Suppressor macrophage treated with lipopolysaccharide for 4 hours (primary cell): ENCODE data around the gene NALCN.

Experiments
- DNase-seq: peaks from one replicate; pipeline ENCODE4 v3.0.0-alpha.2; 2020

The NALCN gene

DNA sequence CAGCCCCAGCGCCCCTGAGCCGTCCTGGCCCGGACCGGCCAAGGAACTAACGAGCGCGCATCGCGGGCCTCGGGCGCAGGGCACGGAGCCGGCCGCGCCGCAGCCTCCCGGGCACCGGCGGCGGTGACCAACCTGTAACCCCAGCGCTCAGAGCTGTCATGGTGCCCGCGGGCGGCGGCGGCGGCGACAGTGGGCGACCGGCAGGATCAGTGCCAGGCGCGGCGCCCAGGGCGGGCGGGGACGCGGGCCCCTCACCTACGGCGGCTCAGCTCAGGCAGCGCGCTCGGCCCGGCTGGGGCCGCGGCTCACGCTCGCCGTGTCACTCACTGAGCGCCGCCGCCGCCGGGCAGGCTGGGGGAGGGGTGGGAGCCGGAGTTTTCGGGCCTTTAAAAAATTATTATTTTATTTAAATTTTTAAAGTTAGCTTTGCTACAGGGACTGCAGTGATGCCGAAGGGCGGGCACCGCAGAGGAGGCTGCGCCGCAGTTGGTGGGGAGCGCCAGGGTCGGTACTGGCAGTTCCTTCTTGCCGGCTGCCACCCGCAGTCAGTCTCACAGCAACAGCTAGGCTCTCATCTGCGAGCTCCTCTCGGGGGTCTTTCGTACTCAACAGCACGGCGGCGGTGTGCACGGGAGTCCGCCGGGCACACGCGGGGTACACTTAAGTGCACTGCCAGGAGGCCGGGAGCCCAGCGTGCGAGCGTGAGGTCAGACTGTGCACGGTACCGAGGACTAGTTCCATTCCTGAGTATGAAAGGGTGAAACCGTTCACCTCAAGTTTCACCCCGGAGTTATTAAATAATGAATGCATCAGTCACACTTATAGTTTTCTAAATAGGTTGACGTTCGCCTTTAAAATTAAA is at the start of gene NALCN:
NALCN (minus strand) TSS at position 328 of the 862 bp plus-strand sequence. CDS start 17,382 bp downstream, outside the sequence.
- DNase-seq = no peak

- no peak for DNase-seq
These were observed 49.6 kb upstream of the NALCN start for GRCh38 chr13:101465877-101466276.

DNA sequence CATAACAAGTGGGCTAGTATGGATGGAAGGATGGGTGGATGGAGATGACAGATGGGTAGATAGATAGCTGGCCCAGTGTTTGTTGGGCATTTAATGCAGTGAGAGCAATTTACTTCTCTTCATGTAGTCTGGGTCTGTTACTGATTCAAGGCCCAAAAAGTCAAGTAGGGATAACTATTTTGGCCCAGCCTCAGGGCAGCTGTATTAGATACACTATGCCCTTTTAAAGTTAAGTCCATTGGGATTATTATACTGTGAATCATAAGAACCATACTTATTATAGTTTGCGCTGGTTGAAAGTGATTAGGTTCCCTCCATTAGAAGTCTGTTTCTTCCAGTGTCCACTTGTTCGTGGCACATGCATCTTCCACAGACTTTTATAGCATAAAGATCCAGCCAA is 40.9 kb upstream of the NALCN start:
- no peak for DNase-seq

GRCh38 chr13:101455863-101456262 is 39.6 kb upstream of the NALCN start:
- no peak for DNase-seq

DNA sequence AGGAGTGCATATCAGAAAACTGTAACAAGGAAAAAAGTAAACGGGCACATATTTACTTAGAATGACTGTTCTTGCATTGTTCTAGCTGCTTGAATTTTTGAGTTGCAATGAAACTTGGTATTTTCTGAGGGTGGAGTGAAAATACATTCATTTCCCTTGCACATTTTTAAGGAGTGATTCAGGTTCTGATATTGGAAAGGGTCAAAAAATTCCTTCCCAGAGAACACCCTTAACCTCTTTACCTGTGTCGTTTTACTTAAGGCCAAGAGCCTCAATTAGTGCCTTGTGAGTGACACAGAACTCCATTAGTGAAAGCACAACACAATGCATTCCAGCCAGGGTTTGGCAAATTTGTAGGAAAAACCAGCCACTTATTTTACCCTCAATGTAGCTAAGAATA is 38.5 kb upstream of the NALCN start:
- DNase-seq = no peak

GRCh38 chr13:101453784-101454201 is 37.5 kb upstream of the NALCN start:
- no peak for DNase-seq

DNA sequence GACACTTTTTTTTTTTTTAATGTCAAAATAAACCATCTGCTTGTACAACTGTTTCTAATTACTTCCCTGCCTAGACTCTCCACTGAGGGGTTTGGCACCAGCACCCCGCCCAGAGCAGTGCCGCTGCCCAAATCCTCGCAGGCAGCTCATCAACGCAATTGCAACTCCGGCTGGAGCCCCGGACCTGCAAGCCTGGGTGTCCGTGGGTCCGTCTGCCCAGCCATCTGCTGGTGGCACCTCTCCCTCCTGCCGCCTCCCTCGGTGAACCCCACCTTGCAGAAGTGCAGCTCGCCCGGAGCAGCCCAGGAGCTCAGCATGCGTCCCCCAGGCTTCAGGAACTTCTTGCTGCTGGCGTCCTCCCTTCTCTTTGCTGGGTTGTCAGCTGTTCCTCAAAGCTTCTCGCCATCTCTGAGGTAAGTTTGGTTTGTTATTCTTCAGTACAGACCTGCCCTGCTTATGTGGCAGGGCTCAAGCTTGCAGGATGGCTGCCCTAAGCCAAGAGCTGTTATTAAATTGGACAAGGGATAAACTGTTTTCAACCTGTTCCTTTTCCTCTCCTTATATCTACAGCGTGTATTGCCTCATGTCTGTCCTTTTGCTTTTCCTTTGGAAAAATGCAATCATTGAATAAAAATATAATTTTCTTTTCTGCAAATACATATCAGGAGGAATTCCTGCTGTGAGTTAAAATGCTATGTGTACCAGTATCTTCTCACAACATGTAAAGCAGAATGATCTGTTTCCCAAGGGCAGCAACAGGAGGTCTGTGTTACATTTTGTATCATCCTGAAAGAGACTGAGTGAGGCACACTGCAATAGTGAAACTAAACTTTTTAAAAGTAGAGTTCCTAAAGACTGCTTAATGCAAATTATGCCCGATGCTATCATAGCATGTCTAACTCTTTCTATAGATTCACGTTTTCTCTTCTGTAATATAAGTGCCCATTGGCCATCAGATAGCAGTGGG is 36.5 kb upstream of the NALCN start, which contains the start of gene ITGBL1:
ITGBL1 (plus strand) TSS at position 157 of the 967 bp plus-strand sequence; CDS start at position 316, 159 bp downstream.
- DNase-seq = no peak

DNA sequence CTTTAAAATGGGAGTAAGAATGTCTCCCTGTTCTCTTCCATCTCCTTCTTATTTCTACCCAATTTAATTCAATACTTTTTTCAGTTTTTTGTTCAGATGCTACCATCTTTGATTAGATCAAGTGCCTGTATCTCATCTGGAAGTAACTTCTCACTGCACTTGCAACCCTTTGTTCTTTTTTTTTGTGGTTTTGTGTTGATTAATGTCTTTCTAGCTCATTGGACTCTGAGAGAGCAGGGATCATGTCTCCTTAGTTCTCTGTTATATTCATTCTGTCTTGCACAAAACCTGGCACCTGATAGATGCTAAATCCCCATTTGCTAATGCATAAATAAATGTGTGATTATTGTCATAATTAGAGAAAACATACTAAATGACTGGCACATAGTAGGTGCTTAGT is 35.3 kb upstream of the NALCN start:
- no peak for DNase-seq

- no peak for DNase-seq
These were observed 34.4 kb upstream of the NALCN start for GRCh38 chr13:101450749-101451130.

- no peak for DNase-seq
These were observed 33.8 kb upstream of the NALCN start for GRCh38 chr13:101449790-101450748.

DNA sequence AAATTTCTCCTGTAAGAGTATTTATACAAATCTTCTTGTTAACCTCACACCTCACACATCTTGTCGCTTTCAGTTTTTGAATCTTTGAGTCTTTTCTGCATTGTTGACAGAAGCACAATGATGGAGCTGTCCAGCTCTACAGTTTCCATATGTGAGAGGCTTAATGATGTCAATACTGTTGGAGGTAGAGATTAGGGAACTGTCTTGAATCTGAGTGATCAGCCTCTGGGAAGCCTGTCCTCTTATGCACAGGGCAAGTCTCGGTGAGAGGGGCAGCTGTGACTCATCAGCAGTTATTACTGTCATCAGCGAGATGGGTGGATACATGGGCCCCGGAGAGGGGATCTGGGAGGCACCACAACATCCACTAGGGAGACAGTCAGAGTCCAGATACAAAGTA is 31.5 kb upstream of the NALCN start:
- DNase-seq = no peak

GRCh38 chr13:101434486-101434885 is 18.2 kb upstream of the NALCN start:
- DNase-seq = no peak

GRCh38 chr13:101433895-101434294 is 17.6 kb upstream of the NALCN start:
- no peak for DNase-seq

DNA sequence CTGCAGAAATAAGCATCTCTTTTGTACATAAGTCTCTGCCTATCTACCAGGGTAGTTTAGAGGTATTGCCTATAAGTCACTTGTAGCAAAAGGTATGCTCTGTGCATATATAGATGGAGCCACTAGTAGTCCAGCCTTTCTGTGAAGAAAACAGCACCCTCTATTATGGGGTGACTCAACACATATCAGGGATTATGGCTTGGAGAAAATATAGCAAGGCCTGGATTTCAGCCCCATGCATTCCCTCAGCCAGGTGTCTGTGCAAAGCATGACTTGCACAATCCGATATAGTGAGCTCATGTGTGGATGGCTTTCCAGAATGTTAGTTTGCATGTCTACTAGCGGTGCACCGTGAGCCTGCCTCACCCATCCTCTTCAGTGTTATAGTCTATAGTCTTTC is 13.4 kb upstream of the NALCN start:
- DNase-seq = no peak

DNA sequence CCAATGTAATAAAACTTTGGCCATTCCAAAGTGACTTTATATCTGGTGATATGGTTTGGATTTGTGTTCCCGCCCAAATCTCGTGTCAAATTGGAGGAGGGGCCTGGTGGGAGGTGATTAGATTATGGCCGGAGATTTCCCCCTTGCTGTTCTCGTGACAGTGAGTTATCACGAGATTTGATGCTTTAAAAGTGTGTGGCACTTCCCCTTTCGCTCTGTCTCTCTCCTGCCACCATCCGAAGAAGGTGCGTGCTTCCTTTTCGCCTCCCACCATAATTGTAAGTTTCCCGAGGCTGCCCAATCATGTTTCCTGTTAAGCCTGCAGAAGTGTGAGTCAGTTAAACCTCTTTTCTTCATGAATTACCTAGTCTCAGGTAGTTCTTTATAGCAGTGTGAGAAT is 9.3 kb upstream of the NALCN start:
- DNase-seq = no peak

- DNase-seq = no peak
These were observed 8.8 kb upstream of the NALCN start for GRCh38 chr13:101425156-101425471.

- no peak for DNase-seq
These were observed 8.3 kb upstream of the NALCN start for GRCh38 chr13:101424381-101425155.

DNA sequence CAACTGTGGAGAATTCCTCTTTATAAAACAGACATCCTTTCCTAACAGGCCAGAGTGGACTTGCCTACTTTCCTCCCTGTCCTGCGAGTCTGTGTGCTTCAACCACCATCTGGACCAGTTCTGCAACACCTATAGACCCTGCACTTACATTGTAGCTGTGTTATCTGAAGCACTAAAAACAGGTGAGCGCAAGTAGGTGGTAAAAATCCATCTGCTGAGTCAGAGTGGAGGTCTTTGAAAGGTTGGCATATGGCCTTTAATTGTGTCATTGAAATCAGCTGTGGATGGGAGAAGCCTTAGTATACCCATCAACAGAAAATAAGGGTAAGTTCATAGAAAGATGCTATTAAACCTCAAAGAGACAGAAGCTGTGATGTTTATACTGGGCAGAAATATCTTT is 7.6 kb upstream of the NALCN start:
- DNase-seq = no peak

DNA sequence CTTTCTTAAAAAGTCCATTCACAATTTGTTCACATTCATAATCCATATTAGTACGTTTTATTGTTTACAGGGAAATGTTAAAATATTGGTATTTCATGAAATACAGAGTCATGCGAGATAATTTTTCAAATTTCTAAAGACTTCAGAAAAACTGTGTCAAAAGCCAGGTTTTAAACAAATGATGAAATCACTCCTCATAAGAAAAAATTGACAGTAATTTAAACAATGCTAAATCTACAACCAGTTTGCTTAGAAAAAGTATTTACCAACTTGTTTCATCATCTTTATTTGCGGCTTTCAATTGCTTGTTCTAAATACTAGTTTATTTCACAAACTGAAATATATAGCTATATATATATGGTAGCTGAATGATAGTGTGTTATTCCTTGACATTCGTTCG is 1.2 kb upstream of the NALCN start:
- no peak for DNase-seq

- no peak for DNase-seq
These were observed 717 bp upstream of the NALCN start for GRCh38 chr13:101417043-101417406.

- DNase-seq = no peak
These were observed 742 bp downstream of the NALCN start for GRCh38 chr13:101415358-101416174.
